Measurements from ENCODE around the gene RHOD. TPM values are rescaled to one million over a fixed set of nuclear protein-coding genes. Genes with fewer than 3 reads are reported as not detected.

The RHOD gene
- total RNA-seq, 2 donors from 2014 or later = 26.2 to 69.5 TPM

- no peaks in the 10 kb centered on the region for H3K9me3 ChIP-seq
- intact Hi-C loops (cut with DNase I) = no loop called here
- no peak overlapping the region for H3K27ac ChIP-seq
- no peak overlapping the region for H3K4me3 ChIP-seq
- DNase-seq (ENCODE audit: low spot score) = no peak
- no peaks in the 10 kb centered on the region for H3K4me1 ChIP-seq (replicated peaks)
- no peaks in the 10 kb centered on the region for H3K27me3 ChIP-seq (replicated peaks; ENCODE audit: insufficient read depth)
- 88% methylated on average over 10 of the region's 10 CpGs for WGBS
- TF ChIP-seq CTCF (IDR thresholded peaks at IDR 0.05) = no peak
- TF ChIP-seq POLR2AphosphoS5 (IDR thresholded peaks at IDR 0.05) = no peak
- no peak for TF ChIP-seq POLR2A (IDR thresholded peaks at IDR 0.05)
- no peaks in the 10 kb centered on the region for H3K36me3 ChIP-seq
These were observed 57.7 kb downstream of the RHOD start for GRCh38 chr11:67114275-67114896.

GRCh38 chr11:67116758-67117105 lies 60.1 kb downstream of the RHOD start:
- Histone ChIP-seq H3K36me3 (no peaks in the 10 kb centered on the region), H3K4me1 (replicated peaks) (no peaks in the 10 kb centered on the region), H3K4me3 (no peak overlapping the region), H3K9me3 (no peaks in the 10 kb centered on the region), H3K27me3 (replicated peaks; ENCODE audit: insufficient read depth) (no peaks in the 10 kb centered on the region), H3K27ac (no peak overlapping the region)
- intact Hi-C loops (cut with DNase I) = loop anchor here (5.0 kb wide), 2 partner anchors 46 to 126 kb away; no protein-coding TSS in a partner anchor
- DNase-seq (ENCODE audit: low spot score) = no peak
- TF ChIP-seq POLR2A (IDR thresholded peaks at IDR 0.05) (no peak), POLR2AphosphoS5 (IDR thresholded peaks at IDR 0.05) (no peak), CTCF (IDR thresholded peaks at IDR 0.05) (no peak)
- 74% methylated on average over 3 of the region's 3 CpGs for WGBS

- TF ChIP-seq POLR2AphosphoS5 (IDR thresholded peaks at IDR 0.05) = no peak
- no peak for TF ChIP-seq CTCF (IDR thresholded peaks at IDR 0.05)
- no peak for TF ChIP-seq POLR2A (IDR thresholded peaks at IDR 0.05)
- no peak for DNase-seq (ENCODE audit: low spot score)
- peak overlapping the region; percentile 94 to 98 for H3K27ac ChIP-seq
- intact Hi-C loops (cut with DNase I) = loop anchor here (5.0 kb wide), 2 partner anchors 45 to 125 kb away; no protein-coding TSS in a partner anchor
- no peak overlapping the region for H3K4me3 ChIP-seq
- peaks cover 1% of the 10 kb centered on the region for H3K4me1 ChIP-seq (replicated peaks)
- H3K27me3 ChIP-seq (replicated peaks; ENCODE audit: insufficient read depth) = no peaks in the 10 kb centered on the region
- no peaks in the 10 kb centered on the region for H3K36me3 ChIP-seq
- 79% methylated on average over 7 of the region's 7 CpGs for WGBS
- no peaks in the 10 kb centered on the region for H3K9me3 ChIP-seq
These were observed 60.5 kb downstream of the RHOD start for GRCh38 chr11:67117176-67117575.

- H3K27ac ChIP-seq = peak overlapping the region; percentile 94 to 98
- peaks cover 3% of the 10 kb centered on the region for H3K4me1 ChIP-seq (replicated peaks)
- 14% methylated on average over 39 of the region's 65 CpGs for WGBS
- H3K9me3 ChIP-seq = no peaks in the 10 kb centered on the region
- H3K36me3 ChIP-seq = no peaks in the 10 kb centered on the region
- peak overlapping the region; percentile 37 to 94 for H3K4me3 ChIP-seq
- TF ChIP-seq POLR2AphosphoS5 (IDR thresholded peaks at IDR 0.05) (no peak), POLR2A (IDR thresholded peaks at IDR 0.05) (no peak), CTCF (IDR thresholded peaks at IDR 0.05) (no peak)
- intact Hi-C loops (cut with DNase I) = loop anchor here (5.0 kb wide), 2 partner anchors 45 to 125 kb away; no protein-coding TSS in a partner anchor
- H3K27me3 ChIP-seq (replicated peaks; ENCODE audit: insufficient read depth) = no peaks in the 10 kb centered on the region
- no peak for DNase-seq (ENCODE audit: low spot score)
These were observed 61.1 kb downstream of the RHOD start for GRCh38 chr11:67117672-67118180.

Measured in prostate gland (tissue), 2 donors.